ENCODE data around the gene TCF12. TPM values are rescaled to one million over a fixed set of nuclear protein-coding genes. Genes with fewer than 3 reads are reported as not detected.
"Not testable (repeated sequence)": the region's sequence is repeated elsewhere in the genome, so short reads cannot be mapped to it uniquely, and the experiment has no call there.

Gene TCF12
- polyA plus RNA-seq, 2 donors, result 6.8 to 9.5 TPM

- H3K36me3 ChIP-seq (ENCODE audit: control insufficient read depth in 2 of 2, insufficient read depth in 2 of 2, low read length in 1 of 2), result no peaks in the 10 kb centered on the region
- H3K27ac ChIP-seq (ENCODE audit: low read depth in 2 of 2, low read length in 1 of 2), result no peak overlapping the region
- no peak overlapping the region for H3K4me3 ChIP-seq (ENCODE audit: low read depth in 1 of 2, low read length in 2 of 2)
- no peaks in the 10 kb centered on the region for H3K4me1 ChIP-seq (ENCODE audit: control insufficient read depth in 2 of 2, insufficient read depth in 2 of 2, low read length in 1 of 2)
- no peaks in the 10 kb centered on the region for H3K27me3 ChIP-seq (ENCODE audit: control insufficient read depth in 1 of 2, insufficient read depth in 2 of 2, low read length in 2 of 2)
- no peaks in the 10 kb centered on the region for H3K9me3 ChIP-seq (ENCODE audit: control insufficient read depth in 2 of 2, insufficient read depth in 1 of 2, low read depth in 1 of 2, low read length in 1 of 2)
Observed at GRCh38 chr15:56929399-56929798, 11.0 kb downstream of the TCF12 start.

- H3K4me3 ChIP-seq (ENCODE audit: low read depth in 1 of 2, low read length in 2 of 2), result no peak overlapping the region
- H3K9me3 ChIP-seq (ENCODE audit: control insufficient read depth in 2 of 2, insufficient read depth in 1 of 2, low read depth in 1 of 2, low read length in 1 of 2), result no peaks in the 10 kb centered on the region
- H3K27ac ChIP-seq (ENCODE audit: low read depth in 2 of 2, low read length in 1 of 2), result no peak overlapping the region
- 96 to 98% methylated on average over 3 of the region's 3 CpGs for WGBS, 2 donors
- no peaks in the 10 kb centered on the region for H3K27me3 ChIP-seq (ENCODE audit: control insufficient read depth in 1 of 2, insufficient read depth in 2 of 2, low read length in 2 of 2)
- H3K36me3 ChIP-seq (ENCODE audit: control insufficient read depth in 2 of 2, insufficient read depth in 2 of 2, low read length in 1 of 2), result no peaks in the 10 kb centered on the region
- no peaks in the 10 kb centered on the region for H3K4me1 ChIP-seq (ENCODE audit: control insufficient read depth in 2 of 2, insufficient read depth in 2 of 2, low read length in 1 of 2)
Observed at GRCh38 chr15:56929933-56930332, 11.5 kb downstream of the TCF12 start.

GRCh38 chr15:56930669-56931313 lies 12.3 kb downstream of the TCF12 start:
- Histone ChIP-seq H3K4me1 (ENCODE audit: control insufficient read depth in 2 of 2, insufficient read depth in 2 of 2, low read length in 1 of 2) (no peaks in the 10 kb centered on the region), H3K9me3 (ENCODE audit: control insufficient read depth in 2 of 2, insufficient read depth in 1 of 2, low read depth in 1 of 2, low read length in 1 of 2) (no peaks in the 10 kb centered on the region), H3K36me3 (ENCODE audit: control insufficient read depth in 2 of 2, insufficient read depth in 2 of 2, low read length in 1 of 2) (no peaks in the 10 kb centered on the region), H3K27me3 (ENCODE audit: control insufficient read depth in 1 of 2, insufficient read depth in 2 of 2, low read length in 2 of 2) (no peaks in the 10 kb centered on the region), H3K27ac (ENCODE audit: low read depth in 2 of 2, low read length in 1 of 2) (no peak overlapping the region), H3K4me3 (ENCODE audit: low read depth in 1 of 2, low read length in 2 of 2) (no peak overlapping the region)
- 71 to 78% methylated on average over 2 of the region's 2 CpGs for WGBS, 2 donors

- H3K4me1 ChIP-seq (ENCODE audit: control insufficient read depth in 2 of 2, insufficient read depth in 2 of 2, low read length in 1 of 2), result no peaks in the 10 kb centered on the region
- 47 to 67% methylated on average over 1 of the region's 1 CpG for WGBS, 2 donors
Observed at GRCh38 chr15:56931639-56932508, 13.4 kb downstream of the TCF12 start.

GRCh38 chr15:56932509-56932868 lies 14.0 kb downstream of the TCF12 start:
- not testable (repeated sequence) for H3K27me3 ChIP-seq (ENCODE audit: control insufficient read depth in 1 of 2, insufficient read depth in 2 of 2, low read length in 2 of 2)

More at GRCh38 chr15:56931639-56932508, 13.4 kb downstream of the TCF12 start:
- no peaks in the 10 kb centered on the region for H3K9me3 ChIP-seq (ENCODE audit: control insufficient read depth in 2 of 2, insufficient read depth in 1 of 2, low read depth in 1 of 2, low read length in 1 of 2)
- H3K36me3 ChIP-seq (ENCODE audit: control insufficient read depth in 2 of 2, insufficient read depth in 2 of 2, low read length in 1 of 2), result no peaks in the 10 kb centered on the region
- H3K27me3 ChIP-seq (ENCODE audit: control insufficient read depth in 1 of 2, insufficient read depth in 2 of 2, low read length in 2 of 2), result no peaks in the 10 kb centered on the region
- no peak overlapping the region for H3K27ac ChIP-seq (ENCODE audit: low read depth in 2 of 2, low read length in 1 of 2)
- H3K4me3 ChIP-seq (ENCODE audit: low read depth in 1 of 2, low read length in 2 of 2), result no peak overlapping the region

GRCh38 chr15:56933410-56933809 lies 15.0 kb downstream of the TCF12 start:
- H3K27ac ChIP-seq (ENCODE audit: low read depth in 2 of 2, low read length in 1 of 2), result no peak overlapping the region
- H3K9me3 ChIP-seq (ENCODE audit: control insufficient read depth in 2 of 2, insufficient read depth in 1 of 2, low read depth in 1 of 2, low read length in 1 of 2), result no peaks in the 10 kb centered on the region
- no peaks in the 10 kb centered on the region for H3K4me1 ChIP-seq (ENCODE audit: control insufficient read depth in 2 of 2, insufficient read depth in 2 of 2, low read length in 1 of 2)
- no peak overlapping the region for H3K4me3 ChIP-seq (ENCODE audit: low read depth in 1 of 2, low read length in 2 of 2)
- 48 to 55% methylated on average over 1 of the region's 1 CpG for WGBS, 2 donors
- H3K27me3 ChIP-seq (ENCODE audit: control insufficient read depth in 1 of 2, insufficient read depth in 2 of 2, low read length in 2 of 2), result no peaks in the 10 kb centered on the region
- H3K36me3 ChIP-seq (ENCODE audit: control insufficient read depth in 2 of 2, insufficient read depth in 2 of 2, low read length in 1 of 2), result no peaks in the 10 kb centered on the region

More at GRCh38 chr15:56932509-56932868, 14.0 kb downstream of the TCF12 start:
- H3K27ac ChIP-seq (ENCODE audit: low read depth in 2 of 2, low read length in 1 of 2); H3K4me1 ChIP-seq (ENCODE audit: control insufficient read depth in 2 of 2, insufficient read depth in 2 of 2, low read length in 1 of 2); H3K4me3 ChIP-seq (ENCODE audit: low read depth in 1 of 2, low read length in 2 of 2); H3K36me3 ChIP-seq (ENCODE audit: control insufficient read depth in 2 of 2, insufficient read depth in 2 of 2, low read length in 1 of 2); H3K9me3 ChIP-seq (ENCODE audit: control insufficient read depth in 2 of 2, insufficient read depth in 1 of 2, low read depth in 1 of 2, low read length in 1 of 2): not testable (repeated sequence)
- WGBS, 2 donors, result 78 to 95% methylated on average over 4 of the region's 4 CpGs

GRCh38 chr15:56933811-56934210 lies 15.4 kb downstream of the TCF12 start:
- Histone ChIP-seq H3K4me3 (ENCODE audit: low read depth in 1 of 2, low read length in 2 of 2) (no peak overlapping the region), H3K4me1 (ENCODE audit: control insufficient read depth in 2 of 2, insufficient read depth in 2 of 2, low read length in 1 of 2) (no peaks in the 10 kb centered on the region), H3K27ac (ENCODE audit: low read depth in 2 of 2, low read length in 1 of 2) (no peak overlapping the region), H3K27me3 (ENCODE audit: control insufficient read depth in 1 of 2, insufficient read depth in 2 of 2, low read length in 2 of 2) (no peaks in the 10 kb centered on the region), H3K9me3 (ENCODE audit: control insufficient read depth in 2 of 2, insufficient read depth in 1 of 2, low read depth in 1 of 2, low read length in 1 of 2) (no peaks in the 10 kb centered on the region), H3K36me3 (ENCODE audit: control insufficient read depth in 2 of 2, insufficient read depth in 2 of 2, low read length in 1 of 2) (no peaks in the 10 kb centered on the region)

- no peak overlapping the region for H3K27ac ChIP-seq (ENCODE audit: low read depth in 2 of 2, low read length in 1 of 2)
- no peaks in the 10 kb centered on the region for H3K4me1 ChIP-seq (ENCODE audit: control insufficient read depth in 2 of 2, insufficient read depth in 2 of 2, low read length in 1 of 2)
- no peaks in the 10 kb centered on the region for H3K36me3 ChIP-seq (ENCODE audit: control insufficient read depth in 2 of 2, insufficient read depth in 2 of 2, low read length in 1 of 2)
- 60 to 67% methylated on average over 5 of the region's 5 CpGs for WGBS, 2 donors
- no peaks in the 10 kb centered on the region for H3K9me3 ChIP-seq (ENCODE audit: control insufficient read depth in 2 of 2, insufficient read depth in 1 of 2, low read depth in 1 of 2, low read length in 1 of 2)
- H3K27me3 ChIP-seq (ENCODE audit: control insufficient read depth in 1 of 2, insufficient read depth in 2 of 2, low read length in 2 of 2), result no peaks in the 10 kb centered on the region
- H3K4me3 ChIP-seq (ENCODE audit: low read depth in 1 of 2, low read length in 2 of 2), result no peak overlapping the region
Observed at GRCh38 chr15:56934269-56934668, 15.8 kb downstream of the TCF12 start.

GRCh38 chr15:56936929-56937328 lies 18.5 kb downstream of the TCF12 start:
- H3K36me3 ChIP-seq (ENCODE audit: control insufficient read depth in 2 of 2, insufficient read depth in 2 of 2, low read length in 1 of 2), result no peaks in the 10 kb centered on the region
- H3K27me3 ChIP-seq (ENCODE audit: control insufficient read depth in 1 of 2, insufficient read depth in 2 of 2, low read length in 2 of 2), result no peaks in the 10 kb centered on the region
- H3K9me3 ChIP-seq (ENCODE audit: control insufficient read depth in 2 of 2, insufficient read depth in 1 of 2, low read depth in 1 of 2, low read length in 1 of 2), result no peaks in the 10 kb centered on the region
- H3K27ac ChIP-seq (ENCODE audit: low read depth in 2 of 2, low read length in 1 of 2), result no peak overlapping the region
- H3K4me3 ChIP-seq (ENCODE audit: low read depth in 1 of 2, low read length in 2 of 2), result no peak overlapping the region
- 90 to 91% methylated on average over 5 of the region's 5 CpGs for WGBS, 2 donors
- no peaks in the 10 kb centered on the region for H3K4me1 ChIP-seq (ENCODE audit: control insufficient read depth in 2 of 2, insufficient read depth in 2 of 2, low read length in 1 of 2)

- Histone ChIP-seq H3K27me3 (ENCODE audit: control insufficient read depth in 1 of 2, insufficient read depth in 2 of 2, low read length in 2 of 2) (no peaks in the 10 kb centered on the region), H3K4me3 (ENCODE audit: low read depth in 1 of 2, low read length in 2 of 2) (no peak overlapping the region), H3K36me3 (ENCODE audit: control insufficient read depth in 2 of 2, insufficient read depth in 2 of 2, low read length in 1 of 2) (no peaks in the 10 kb centered on the region), H3K27ac (ENCODE audit: low read depth in 2 of 2, low read length in 1 of 2) (no peak overlapping the region), H3K4me1 (ENCODE audit: control insufficient read depth in 2 of 2, insufficient read depth in 2 of 2, low read length in 1 of 2) (no peaks in the 10 kb centered on the region), H3K9me3 (ENCODE audit: control insufficient read depth in 2 of 2, insufficient read depth in 1 of 2, low read depth in 1 of 2, low read length in 1 of 2) (no peaks in the 10 kb centered on the region)
Observed at GRCh38 chr15:56939257-56939656, 20.8 kb downstream of the TCF12 start.
